GM12872 (cell line): ENCODE results near the gene ATG4C.

Source experiments
- TF ChIP-seq, protein P1 (sequence below): IDR thresholded peaks from 3 replicates; pipeline ENCODE4 v1.5.1; 2011; ENCODE audit warnings: low read depth, mild to moderate bottlenecking, low read length, moderate library complexity; ENCODE audit not compliant: insufficient read depth

Gene ATG4C

GRCh38 chr1:62904856-62905225 is 120.9 kb downstream of the ATG4C start:
- TF ChIP-seq, protein P1, sequence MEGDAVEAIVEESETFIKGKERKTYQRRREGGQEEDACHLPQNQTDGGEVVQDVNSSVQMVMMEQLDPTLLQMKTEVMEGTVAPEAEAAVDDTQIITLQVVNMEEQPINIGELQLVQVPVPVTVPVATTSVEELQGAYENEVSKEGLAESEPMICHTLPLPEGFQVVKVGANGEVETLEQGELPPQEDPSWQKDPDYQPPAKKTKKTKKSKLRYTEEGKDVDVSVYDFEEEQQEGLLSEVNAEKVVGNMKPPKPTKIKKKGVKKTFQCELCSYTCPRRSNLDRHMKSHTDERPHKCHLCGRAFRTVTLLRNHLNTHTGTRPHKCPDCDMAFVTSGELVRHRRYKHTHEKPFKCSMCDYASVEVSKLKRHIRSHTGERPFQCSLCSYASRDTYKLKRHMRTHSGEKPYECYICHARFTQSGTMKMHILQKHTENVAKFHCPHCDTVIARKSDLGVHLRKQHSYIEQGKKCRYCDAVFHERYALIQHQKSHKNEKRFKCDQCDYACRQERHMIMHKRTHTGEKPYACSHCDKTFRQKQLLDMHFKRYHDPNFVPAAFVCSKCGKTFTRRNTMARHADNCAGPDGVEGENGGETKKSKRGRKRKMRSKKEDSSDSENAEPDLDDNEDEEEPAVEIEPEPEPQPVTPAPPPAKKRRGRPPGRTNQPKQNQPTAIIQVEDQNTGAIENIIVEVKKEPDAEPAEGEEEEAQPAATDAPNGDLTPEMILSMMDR: no peak

GRCh38 chr1:62905309-62905708 is 121.4 kb downstream of the ATG4C start:
- TF ChIP-seq, protein P1: no peak

- TF ChIP-seq, protein P1: no peak
Measured at GRCh38 chr1:62905872-62906271, 121.9 kb downstream of the ATG4C start.

DNA sequence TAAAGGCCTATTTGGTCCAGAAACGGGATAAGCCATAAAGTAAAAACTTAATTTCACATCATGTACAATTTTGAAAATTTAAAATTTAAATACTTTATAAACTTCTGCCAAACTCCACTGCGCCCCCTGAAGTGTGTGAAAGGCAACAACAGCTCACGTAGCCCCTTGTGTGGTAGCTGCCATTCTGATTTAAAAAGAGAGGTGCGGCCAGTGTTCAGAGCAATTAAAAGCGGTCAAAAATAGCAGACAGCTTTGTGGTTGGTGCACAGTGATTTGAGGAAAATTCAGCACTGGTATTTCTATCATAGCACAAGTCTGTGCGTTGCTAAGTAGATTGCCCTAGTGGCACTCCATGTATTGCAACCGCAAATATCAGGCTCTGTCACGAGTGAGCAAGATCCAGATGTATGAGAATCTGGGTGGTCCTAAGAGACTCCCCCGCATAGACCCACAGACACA is 122.5 kb downstream of the ATG4C start:
- TF ChIP-seq, protein P1: peak; percentile 53; the same call in 2 of the 3 replicates

DNA sequence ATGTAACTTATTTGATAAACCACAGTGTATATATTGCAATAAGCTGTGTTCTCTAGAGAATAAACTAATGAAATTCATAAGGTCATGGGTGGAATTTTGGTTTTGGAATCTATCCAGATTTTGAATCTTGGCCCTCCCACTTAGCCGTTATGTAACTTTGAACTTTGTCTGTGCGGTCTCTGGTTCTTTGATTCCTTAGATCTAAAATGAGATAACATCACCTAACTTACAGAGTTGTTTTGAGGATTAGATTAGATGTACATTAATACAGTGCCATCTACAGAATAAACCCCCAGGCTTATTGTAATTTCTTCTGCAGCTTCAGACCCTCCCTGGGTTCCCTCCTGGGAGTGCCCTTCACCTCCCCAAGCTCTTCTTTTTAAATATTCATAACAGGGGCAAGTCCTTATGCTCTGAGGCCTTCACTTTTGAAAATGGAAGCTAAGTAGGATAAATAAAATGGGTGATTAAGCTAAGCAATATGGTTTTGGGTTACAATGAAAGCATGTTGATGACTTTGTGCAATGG is 124.3 kb downstream of the ATG4C start:
- TF ChIP-seq, protein P1: no peak

GRCh38 chr1:62912028-62912638 is 128.2 kb downstream of the ATG4C start:
- TF ChIP-seq, protein P1: peak; percentile 75
